GM19452 (cell line): ENCODE results near the gene TPO.

Experiments
- ATAC-seq: cut with Tn5 transposase; IDR thresholded peaks from one replicate; pipeline ENCODE4 v1.9.1; 2021; ENCODE audit not compliant: unreplicated experiment

TPO gene

GRCh38 chr2:1446301-1446700 is 33.0 kb downstream of the TPO start:
- no peak for ATAC-seq

GRCh38 chr2:1448009-1448408 is 34.7 kb downstream of the TPO start:
- ATAC-seq, result no peak

- ATAC-seq, result no peak
Observed at GRCh38 chr2:1450915-1451314, 37.7 kb downstream of the TPO start.

- ATAC-seq, result no peak
Observed at GRCh38 chr2:1451422-1451821, 38.2 kb downstream of the TPO start.

GRCh38 chr2:1453561-1453960 is 40.3 kb downstream of the TPO start:
- no peak for ATAC-seq

- ATAC-seq, result no peak
Observed at GRCh38 chr2:1454346-1454745, 41.1 kb downstream of the TPO start.

- ATAC-seq, result no peak
Observed at GRCh38 chr2:1455466-1455865, 42.2 kb downstream of the TPO start.

GRCh38 chr2:1458432-1458831 is 45.2 kb downstream of the TPO start:
- no peak for ATAC-seq

GRCh38 chr2:1459727-1460126 is 46.5 kb downstream of the TPO start:
- ATAC-seq, result no peak

- no peak for ATAC-seq
Observed at GRCh38 chr2:1460851-1461418, 47.7 kb downstream of the TPO start.

- ATAC-seq, result no peak
Observed at GRCh38 chr2:1461507-1462390, 48.5 kb downstream of the TPO start.

GRCh38 chr2:1462994-1463393 is 49.7 kb downstream of the TPO start:
- ATAC-seq, result no peak

GRCh38 chr2:1472350-1472749 is 59.1 kb downstream of the TPO start:
- no peak for ATAC-seq

- ATAC-seq, result no peak
Observed at GRCh38 chr2:1476617-1477195, 63.4 kb downstream of the TPO start.

- ATAC-seq, result no peak
Observed at GRCh38 chr2:1477196-1478040, 64.2 kb downstream of the TPO start.

GRCh38 chr2:1478311-1479305 is 65.3 kb downstream of the TPO start:
- ATAC-seq, result no peak

- no peak for ATAC-seq
Observed at GRCh38 chr2:1479346-1479745, 66.1 kb downstream of the TPO start.

- no peak for ATAC-seq
Observed at GRCh38 chr2:1480671-1481076, 67.4 kb downstream of the TPO start.

GRCh38 chr2:1481406-1482252 is 68.4 kb downstream of the TPO start:
- ATAC-seq, result no peak
